GM12892 (cell line): ENCODE data around the gene PPP6R2.

Experiments used
- POLR2A ChIP-seq: IDR thresholded peaks from 2 replicates; pipeline ENCODE4 v1.6.1; 2011; ENCODE audit warnings: low read depth, low read length, control low read depth
- POLR2AphosphoS5 ChIP-seq: IDR thresholded peaks from 2 replicates; pipeline ENCODE4 v1.6.1; 2011; ENCODE audit warnings: low read depth, low read length, control low read depth

DNA sequence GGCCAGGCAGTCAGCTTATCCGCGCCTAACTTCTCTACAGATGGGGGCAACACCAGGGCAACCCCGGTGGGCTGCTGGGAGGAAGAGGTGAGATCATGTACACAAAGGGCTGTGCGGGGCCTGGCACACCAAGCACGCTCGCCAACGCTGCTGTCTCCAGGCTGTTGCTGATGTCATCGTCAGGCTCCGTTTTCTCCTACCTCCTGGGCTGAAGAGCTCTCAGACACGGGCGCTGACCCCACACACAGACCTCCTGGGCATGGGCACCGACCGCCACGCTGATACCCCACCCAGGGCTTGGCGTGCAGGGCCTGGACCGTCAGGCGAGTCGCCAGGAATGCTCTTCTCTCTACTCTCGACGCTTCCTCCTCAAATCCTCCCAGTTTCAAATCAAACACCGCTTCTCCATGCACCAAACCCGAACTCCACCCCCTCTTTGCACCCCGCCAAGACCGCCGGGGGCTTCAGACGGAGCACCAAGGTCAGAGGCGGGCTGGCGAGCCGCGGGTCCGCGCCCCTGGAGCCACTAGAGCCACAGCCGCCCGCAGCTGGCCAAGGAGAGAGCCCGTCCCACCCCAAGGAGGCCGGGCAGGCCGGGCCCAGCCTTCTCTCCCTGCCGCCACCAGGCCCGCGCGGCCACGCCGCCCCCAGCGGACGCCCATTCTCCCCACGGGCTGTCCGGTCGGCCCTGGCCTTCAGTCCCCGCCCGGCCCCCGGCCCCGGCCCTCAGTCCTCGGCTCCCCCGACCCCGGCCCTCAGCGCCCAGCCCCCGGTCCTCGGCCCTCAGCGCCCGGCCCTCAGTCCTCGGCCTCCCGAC is 130.9 kb downstream of the PPP6R2 start:
- 0 out of 2 replicates have a peak, but pooled peaks have one; percentile 8 for TF ChIP-seq POLR2A
- TF ChIP-seq POLR2AphosphoS5 = no peak
